Stomach (tissue), 9 donors: ENCODE measurements around the gene DCDC2. TPM values are rescaled to one million over a fixed set of nuclear protein-coding genes. Genes with fewer than 3 reads are reported as not detected.

Experiments used
- DNase-seq, 2 donors: peaks; one replicate each; pipeline versions ENCODE4 v3.0.0 to v3.0.0-alpha.2; 2013 to 2019
- H3K27ac ChIP-seq, 5 donors: fragments of 200-600 bp in 4 of 5; sonication (generic) in 4 of 5; one replicate each; pipeline ENCODE4 v1.5.1; 2013 to 2019; ENCODE audit warnings: mild to moderate bottlenecking in 1 of 5, moderate library complexity in 1 of 5
- H3K27me3 ChIP-seq, 3 donors: fragments of 200-600 bp; sonication (generic); one replicate each; pipeline ENCODE4 v1.5.1; 2017 to 2019; ENCODE audit warnings: mixed run types in 1 of 3
- H3K36me3 ChIP-seq, 4 donors: fragments of 200-600 bp; sonication (generic); 1 replicate in 3 of 4; 2 replicates in 1 of 4; pipeline ENCODE4 v1.5.1; 2016 to 2019
- H3K4me1 ChIP-seq, 4 donors: fragments of 200-600 bp; sonication (generic); one replicate each; pipeline ENCODE4 v1.5.1; 2016 to 2019
- H3K4me3 ChIP-seq, 4 donors: fragments of 200-600 bp; sonication (generic) in 3 of 4; one replicate each; pipeline ENCODE4 v1.5.1; 2016 to 2019; ENCODE audit warnings: mild to moderate bottlenecking in 1 of 4
- H3K9me3 ChIP-seq, 4 donors: fragments of 200-600 bp; sonication (generic); one replicate each; pipeline ENCODE4 v1.5.1; 2016 to 2019
- CTCF ChIP-seq, 7 experiments: fragments of 450-650 bp in 4 of 7; fragments of 200-600 bp in 3 of 7; sonication (generic) in 3 of 7; IDR thresholded peaks; one replicate each; pipeline ENCODE4 v1.5.1; 2016 to 2019; ENCODE audit warnings: antibody characterized with exemption in 7 of 7, control low read depth in 2 of 7, mild to moderate bottlenecking in 1 of 7
- EP300 ChIP-seq: sonication (generic); formaldehyde crosslinking; IDR thresholded peaks from one replicate; pipeline ENCODE4 v1.6.1; 2017; ENCODE audit warnings: antibody characterized with exemption
- POLR2A ChIP-seq, 4 donors: fragments of 450-650 bp; IDR thresholded peaks; one replicate each; pipeline ENCODE4 v1.6.1; 2016; ENCODE audit warnings: antibody characterized with exemption in 4 of 4, control low read depth in 2 of 4, mild to moderate bottlenecking in 1 of 4, moderate library complexity in 1 of 4
- POLR2AphosphoS5 ChIP-seq, 3 donors: sonication (generic); formaldehyde crosslinking; IDR thresholded peaks; one replicate each; pipeline ENCODE4 v1.6.1; 2016; ENCODE audit warnings: antibody characterized with exemption in 3 of 3
- WGBS, 5 donors: extraction: QIAGEN DNeasy Blood & Tissue Kit in 3 of 5; methylation state at CpG; one replicate each; pipeline versions ENCODE4 v1.1.5 to v1.1.7; 2013 to 2018; 5-methylcytosine and 5-hydroxymethylcytosine counted together
- intact Hi-C: fragments of 100-400 bp; cut with DNase I; formaldehyde crosslinking; loops from one replicate; pipeline ENCODE4 v1.15.1; 2023; ENCODE audit warnings: low total_unique reads
- polyA plus RNA-seq, 3 donors: library from polyadenylated mRNA; stranded (reverse); fragments of 200-250 nt; gene quantifications; one replicate each; pipeline ENCODE4 v1.2.3, GENCODE V29; 2013
- total RNA-seq, 5 donors: library from RNA; depleted of rRNA; stranded (reverse); fragments of >200 nt; gene quantifications; one replicate each; pipeline versions ENCODE4 v1.1.0 to v1.2.3, GENCODE V29; 2014 to 2016
- donor health status: healthy with polysubstance abuse.
- donor health status: Bipolar disorder and iron deficiency.
- donor health status: healthy.

Gene DCDC2
- total and polyA plus RNA-seq, 8 donors = under 0.01 to 2.8 (median 1.4) TPM

GRCh38 chr6:24226541-24226940, 131.3 kb downstream of the DCDC2 start:
- Histone ChIP-seq H3K27me3 (no peaks in the 10 kb centered on the region), H3K36me3 (no peaks in the 10 kb centered on the region), H3K4me3 (no peak overlapping the region), H3K4me1 (no peaks in the 10 kb centered on the region), H3K9me3 (no peaks in the 10 kb centered on the region), H3K27ac (no peak overlapping the region)
- no peak for DNase-seq
- no peak for TF ChIP-seq POLR2A (IDR thresholded peaks at IDR 0.05)
- WGBS, 5 donors = 81 to 86% (median 83%) methylated on average over 3 of the region's 3 CpGs
- intact Hi-C loops = no loop called here

DNA sequence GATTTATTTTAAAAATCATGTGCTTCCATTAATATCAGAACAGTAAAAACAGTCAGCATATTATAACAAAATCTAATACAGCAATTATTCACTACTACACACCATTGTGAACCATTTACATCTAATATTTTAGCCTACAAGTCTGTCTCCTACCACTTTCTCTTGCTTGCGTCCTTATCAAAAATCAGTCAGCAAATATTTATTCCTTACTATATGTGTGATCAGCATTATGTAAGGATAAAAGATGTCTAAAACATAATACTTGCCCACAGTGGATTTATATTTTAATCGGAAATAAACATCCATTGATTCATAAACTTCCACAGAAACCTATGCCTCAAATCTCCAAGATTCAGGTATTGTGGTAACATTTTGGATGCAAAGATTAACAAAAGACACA, 132.0 kb downstream of the DCDC2 start:
- TF ChIP-seq EP300 (no peak), CTCF (IDR thresholded peaks at IDR 0.05) (no peak), POLR2A (IDR thresholded peaks at IDR 0.05) (no peak), POLR2AphosphoS5 (IDR thresholded peaks at IDR 0.05) (no peak)
- Histone ChIP-seq H3K4me1 (no peaks in the 10 kb centered on the region), H3K4me3 (no peak overlapping the region), H3K27me3 (no peaks in the 10 kb centered on the region), H3K36me3 (no peaks in the 10 kb centered on the region), H3K9me3 (no peaks in the 10 kb centered on the region), H3K27ac (no peak overlapping the region)
- intact Hi-C loops = no loop called here
- DNase-seq = no peak
- 51 to 76% (median 59%) methylated on average over 2 of the region's 2 CpGs for WGBS, 5 donors

GRCh38 chr6:24223115-24223919, 134.5 kb downstream of the DCDC2 start:
- intact Hi-C loops = no loop called here
- no peaks in the 10 kb centered on the region for H3K36me3 ChIP-seq
- WGBS, 5 donors = 67 to 80% (median 73%) methylated on average over 7 of the region's 7 CpGs
- no peak overlapping the region for H3K27ac ChIP-seq
- no peaks in the 10 kb centered on the region for H3K9me3 ChIP-seq
- DNase-seq = no peak
- H3K27me3 ChIP-seq = no peaks in the 10 kb centered on the region
- no peak overlapping the region for H3K4me3 ChIP-seq
- H3K4me1 ChIP-seq = no peaks in the 10 kb centered on the region
- no peak for TF ChIP-seq CTCF (IDR thresholded peaks at IDR 0.05)
- no peak for TF ChIP-seq EP300
- TF ChIP-seq POLR2A (IDR thresholded peaks at IDR 0.05) = no peak
- TF ChIP-seq POLR2AphosphoS5 (IDR thresholded peaks at IDR 0.05) = no peak

DNA sequence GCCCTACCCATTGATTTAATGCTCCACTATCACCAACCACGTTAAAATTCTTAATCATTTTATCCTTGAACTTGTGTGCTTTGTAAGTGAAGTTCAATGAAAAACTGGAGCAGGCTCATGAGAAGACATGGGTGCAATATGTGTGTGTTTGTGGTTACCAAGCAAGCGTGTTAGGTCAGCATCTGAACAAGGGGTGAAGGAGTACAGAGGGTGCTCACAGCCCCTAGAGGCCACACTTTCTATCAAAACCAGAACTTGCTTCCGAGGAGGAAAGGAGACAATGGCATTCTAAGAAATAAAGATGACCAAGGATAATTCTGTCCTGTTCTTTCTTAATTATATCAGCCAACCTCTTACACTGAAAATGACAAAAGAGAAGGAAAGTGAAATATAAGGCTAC, 138.2 kb downstream of the DCDC2 start:
- Histone ChIP-seq H3K9me3 (no peaks in the 10 kb centered on the region), H3K36me3 (no peaks in the 10 kb centered on the region), H3K4me3 (no peak overlapping the region), H3K4me1 (no peaks in the 10 kb centered on the region), H3K27me3 (no peaks in the 10 kb centered on the region), H3K27ac (no peak overlapping the region)
- intact Hi-C loops = no loop called here
- TF ChIP-seq EP300 = no peak
- no peak for TF ChIP-seq POLR2AphosphoS5 (IDR thresholded peaks at IDR 0.05)
- no peak for TF ChIP-seq CTCF (IDR thresholded peaks at IDR 0.05)
- WGBS, 5 donors = 63 to 75% (median 72%) methylated on average over 3 of the region's 3 CpGs
- no peak for DNase-seq

- no peaks in the 10 kb centered on the region for H3K27me3 ChIP-seq
- no peak for DNase-seq
- no peaks in the 10 kb centered on the region for H3K36me3 ChIP-seq
- H3K9me3 ChIP-seq = no peaks in the 10 kb centered on the region
- no peaks in the 10 kb centered on the region for H3K4me1 ChIP-seq
- H3K27ac ChIP-seq = no peak overlapping the region
- no peak for TF ChIP-seq EP300
- TF ChIP-seq POLR2A (IDR thresholded peaks at IDR 0.05) = no peak
- no peak for TF ChIP-seq POLR2AphosphoS5 (IDR thresholded peaks at IDR 0.05)
- TF ChIP-seq CTCF (IDR thresholded peaks at IDR 0.05) = no peak
- intact Hi-C loops = no loop called here
- WGBS, 5 donors = 80 to 90% (median 87%) methylated on average over 5 of the region's 5 CpGs
- H3K4me3 ChIP-seq = no peak overlapping the region
Measured at GRCh38 chr6:24214984-24215383, 142.9 kb downstream of the DCDC2 start.
